A549 (cell line): ENCODE measurements around the gene MGAT3.

Experiments
- CEBPB ChIP-seq, 2 experiments: fragments of >200 bp in 1 of 2; sonication (Bioruptor Twin) in 1 of 2; formaldehyde crosslinking in 1 of 2; IDR thresholded peaks; 2 replicates each; pipeline ENCODE4 v1.6.1; 2012 to 2016
- HOXB13 ChIP-seq: fragments of 250-450 bp; sonication (Bioruptor Pico); IDR thresholded peaks from 2 replicates; pipeline ENCODE4 v1.5.0; 2020; ENCODE audit warnings: low read depth, mild to moderate bottlenecking, moderate library complexity
- NFE2L2 ChIP-seq: fragments of 150-350 bp; conservative IDR thresholded peaks from 2 replicates; pipeline ENCODE4 v1.6.1; 2014; ENCODE audit warnings: low read length
- POLR2A ChIP-seq: IDR thresholded peaks from 2 replicates; pipeline ENCODE4 v1.6.1; 2012; ENCODE audit warnings: mild to moderate bottlenecking, low read length
- TF ChIP-seq, protein P1 (sequence below): fragments of >200 bp; sonication (Bioruptor Twin); formaldehyde crosslinking; IDR thresholded peaks from 3 replicates; pipeline ENCODE4 v1.5.1; 2016
- TF ChIP-seq, protein P2 (sequence below): fragments of 200-600 bp; sonication (generic); IDR thresholded peaks from 2 replicates; pipeline ENCODE4 v1.6.1; 2016; ENCODE audit warnings: antibody characterized with exemption, mild to moderate bottlenecking, moderate library complexity
- TF ChIP-seq, protein P3 (sequence below): fragments of 250-450 bp; sonication (Bioruptor Pico); IDR thresholded peaks from 2 replicates; pipeline ENCODE4 v1.5.0; 2021; ENCODE audit warnings: mild to moderate bottlenecking, moderate library complexity, borderline replicate concordance

DNA sequence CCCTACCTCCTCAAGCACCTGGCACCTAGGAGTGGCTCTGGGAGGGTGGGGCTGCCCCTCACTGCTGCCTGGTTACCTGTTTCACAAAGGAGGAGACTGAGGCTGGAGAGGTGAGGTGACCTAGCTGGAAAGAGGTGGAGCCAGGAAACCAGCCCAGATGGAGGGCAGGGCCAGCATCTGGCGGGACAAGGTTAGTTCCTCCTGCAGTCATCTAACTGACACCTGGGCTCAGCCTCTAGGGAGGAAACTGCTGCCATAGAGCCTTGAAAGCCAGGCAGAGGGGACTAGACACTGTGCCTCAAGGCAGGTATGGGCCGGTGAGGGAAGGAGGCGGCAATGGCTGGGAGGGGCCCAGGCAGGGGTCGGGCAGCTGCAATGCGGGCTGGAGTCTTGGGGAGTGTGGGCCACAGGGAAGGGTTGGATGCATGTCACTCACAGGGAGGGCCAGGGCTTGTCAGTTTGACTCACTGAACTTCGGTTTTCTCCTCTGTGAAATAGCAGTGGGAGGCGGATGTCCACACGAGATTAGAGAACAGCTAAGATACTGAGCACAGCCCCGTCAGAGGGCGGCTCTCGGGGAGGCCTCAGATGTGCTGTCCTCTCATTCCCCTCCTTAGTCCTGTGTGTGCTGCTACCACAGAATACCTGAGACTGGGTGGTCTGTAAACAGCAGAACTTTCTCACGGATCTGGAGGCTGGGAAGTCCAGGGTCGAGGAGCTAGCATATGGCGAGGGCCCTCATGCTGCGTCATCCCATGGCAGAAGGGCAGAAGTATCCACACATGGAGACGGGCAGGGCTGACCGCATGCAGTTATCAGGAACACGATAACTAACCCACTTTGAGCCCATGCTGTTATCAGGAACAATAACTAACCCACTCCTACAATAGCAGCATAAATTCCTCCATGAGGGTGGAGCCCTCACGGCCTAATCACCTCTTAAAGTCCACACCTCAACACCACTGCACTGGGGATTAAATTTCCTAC lies 16.1 kb downstream of the MGAT3 start:
- TF ChIP-seq, protein P1, sequence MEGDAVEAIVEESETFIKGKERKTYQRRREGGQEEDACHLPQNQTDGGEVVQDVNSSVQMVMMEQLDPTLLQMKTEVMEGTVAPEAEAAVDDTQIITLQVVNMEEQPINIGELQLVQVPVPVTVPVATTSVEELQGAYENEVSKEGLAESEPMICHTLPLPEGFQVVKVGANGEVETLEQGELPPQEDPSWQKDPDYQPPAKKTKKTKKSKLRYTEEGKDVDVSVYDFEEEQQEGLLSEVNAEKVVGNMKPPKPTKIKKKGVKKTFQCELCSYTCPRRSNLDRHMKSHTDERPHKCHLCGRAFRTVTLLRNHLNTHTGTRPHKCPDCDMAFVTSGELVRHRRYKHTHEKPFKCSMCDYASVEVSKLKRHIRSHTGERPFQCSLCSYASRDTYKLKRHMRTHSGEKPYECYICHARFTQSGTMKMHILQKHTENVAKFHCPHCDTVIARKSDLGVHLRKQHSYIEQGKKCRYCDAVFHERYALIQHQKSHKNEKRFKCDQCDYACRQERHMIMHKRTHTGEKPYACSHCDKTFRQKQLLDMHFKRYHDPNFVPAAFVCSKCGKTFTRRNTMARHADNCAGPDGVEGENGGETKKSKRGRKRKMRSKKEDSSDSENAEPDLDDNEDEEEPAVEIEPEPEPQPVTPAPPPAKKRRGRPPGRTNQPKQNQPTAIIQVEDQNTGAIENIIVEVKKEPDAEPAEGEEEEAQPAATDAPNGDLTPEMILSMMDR, result no peak
- TF ChIP-seq HOXB13 (CRISPR knock-in tag), result no peak
- TF ChIP-seq, protein P2, sequence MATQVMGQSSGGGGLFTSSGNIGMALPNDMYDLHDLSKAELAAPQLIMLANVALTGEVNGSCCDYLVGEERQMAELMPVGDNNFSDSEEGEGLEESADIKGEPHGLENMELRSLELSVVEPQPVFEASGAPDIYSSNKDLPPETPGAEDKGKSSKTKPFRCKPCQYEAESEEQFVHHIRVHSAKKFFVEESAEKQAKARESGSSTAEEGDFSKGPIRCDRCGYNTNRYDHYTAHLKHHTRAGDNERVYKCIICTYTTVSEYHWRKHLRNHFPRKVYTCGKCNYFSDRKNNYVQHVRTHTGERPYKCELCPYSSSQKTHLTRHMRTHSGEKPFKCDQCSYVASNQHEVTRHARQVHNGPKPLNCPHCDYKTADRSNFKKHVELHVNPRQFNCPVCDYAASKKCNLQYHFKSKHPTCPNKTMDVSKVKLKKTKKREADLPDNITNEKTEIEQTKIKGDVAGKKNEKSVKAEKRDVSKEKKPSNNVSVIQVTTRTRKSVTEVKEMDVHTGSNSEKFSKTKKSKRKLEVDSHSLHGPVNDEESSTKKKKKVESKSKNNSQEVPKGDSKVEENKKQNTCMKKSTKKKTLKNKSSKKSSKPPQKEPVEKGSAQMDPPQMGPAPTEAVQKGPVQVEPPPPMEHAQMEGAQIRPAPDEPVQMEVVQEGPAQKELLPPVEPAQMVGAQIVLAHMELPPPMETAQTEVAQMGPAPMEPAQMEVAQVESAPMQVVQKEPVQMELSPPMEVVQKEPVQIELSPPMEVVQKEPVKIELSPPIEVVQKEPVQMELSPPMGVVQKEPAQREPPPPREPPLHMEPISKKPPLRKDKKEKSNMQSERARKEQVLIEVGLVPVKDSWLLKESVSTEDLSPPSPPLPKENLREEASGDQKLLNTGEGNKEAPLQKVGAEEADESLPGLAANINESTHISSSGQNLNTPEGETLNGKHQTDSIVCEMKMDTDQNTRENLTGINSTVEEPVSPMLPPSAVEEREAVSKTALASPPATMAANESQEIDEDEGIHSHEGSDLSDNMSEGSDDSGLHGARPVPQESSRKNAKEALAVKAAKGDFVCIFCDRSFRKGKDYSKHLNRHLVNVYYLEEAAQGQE, result no peak
- TF ChIP-seq NFE2L2, result no peak
- TF ChIP-seq POLR2A, result no peak
- TF ChIP-seq, protein P3, sequence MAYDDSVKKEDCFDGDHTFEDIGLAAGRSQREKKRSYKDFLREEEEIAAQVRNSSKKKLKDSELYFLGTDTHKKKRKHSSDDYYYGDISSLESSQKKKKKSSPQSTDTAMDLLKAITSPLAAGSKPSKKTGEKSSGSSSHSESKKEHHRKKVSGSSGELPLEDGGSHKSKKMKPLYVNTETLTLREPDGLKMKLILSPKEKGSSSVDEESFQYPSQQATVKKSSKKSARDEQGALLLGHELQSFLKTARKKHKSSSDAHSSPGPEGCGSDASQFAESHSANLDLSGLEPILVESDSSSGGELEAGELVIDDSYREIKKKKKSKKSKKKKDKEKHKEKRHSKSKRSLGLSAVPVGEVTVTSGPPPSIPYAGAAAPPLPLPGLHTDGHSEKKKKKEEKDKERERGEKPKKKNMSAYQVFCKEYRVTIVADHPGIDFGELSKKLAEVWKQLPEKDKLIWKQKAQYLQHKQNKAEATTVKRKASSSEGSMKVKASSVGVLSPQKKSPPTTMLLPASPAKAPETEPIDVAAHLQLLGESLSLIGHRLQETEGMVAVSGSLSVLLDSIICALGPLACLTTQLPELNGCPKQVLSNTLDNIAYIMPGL (CRISPR knock-in tag), result no peak
- no peak for TF ChIP-seq CEBPB (IDR thresholded peaks at IDR 0.05)
